ENCODE results near the gene PLEKHM3.
"Not testable (repeated sequence)": the region's sequence is repeated elsewhere in the genome, so short reads cannot be mapped to it uniquely, and the experiment has no call there.

Gene PLEKHM3

DNA sequence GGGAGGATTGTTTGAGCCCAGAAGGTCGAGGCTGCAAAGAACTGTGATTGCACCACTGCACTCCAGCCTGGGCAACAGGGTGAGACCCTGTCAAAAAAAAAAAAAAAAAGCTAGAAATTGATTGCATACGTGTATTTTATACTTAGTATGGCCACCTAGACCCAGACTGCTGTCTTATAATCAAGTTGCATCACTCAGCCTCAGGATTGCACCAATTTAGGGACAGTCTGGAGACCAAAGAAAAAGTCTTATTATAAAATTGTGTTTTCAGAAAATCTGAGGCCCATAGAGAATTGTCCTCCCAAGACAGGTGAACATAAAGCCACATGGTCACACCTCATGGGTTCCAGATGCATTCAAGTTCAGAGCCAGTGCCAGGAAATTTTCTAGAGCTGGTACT is 17.1 kb upstream of the PLEKHM3 start:
- H3K27ac Mint-ChIP-seq = no peak overlapping the region
- no peaks in the 10 kb centered on the region for H3K9me3 Mint-ChIP-seq
- peaks cover 2% of the 10 kb centered on the region for H3K4me1 Mint-ChIP-seq (ENCODE audit: low read depth)
- peaks cover 12% of the 10 kb centered on the region for H3K27me3 Mint-ChIP-seq (ENCODE audit: low read depth)
- no peaks in the 10 kb centered on the region for H3K36me3 Mint-ChIP-seq (ENCODE audit: low read depth)
- H3K4me3 Mint-ChIP-seq = no peak overlapping the region

DNA sequence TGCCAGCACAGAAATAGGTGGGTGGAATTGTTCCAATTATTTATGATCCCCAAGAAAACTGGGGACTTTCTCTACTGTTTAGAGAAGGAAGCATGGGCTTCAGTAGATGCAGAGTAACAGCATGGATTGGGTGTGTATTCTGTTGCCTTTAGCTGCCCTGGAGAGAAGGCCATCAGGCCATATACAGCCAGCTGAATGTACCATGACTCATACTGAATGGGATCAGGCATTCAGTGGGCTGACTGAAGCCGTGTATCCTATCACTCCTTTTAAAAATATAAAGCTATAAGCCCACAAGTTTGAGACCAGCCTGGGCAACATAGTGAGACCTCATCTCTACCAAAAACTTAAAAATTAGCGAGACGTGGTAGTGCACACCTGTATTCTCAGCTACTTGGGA is 16.7 kb upstream of the PLEKHM3 start:
- Mint-ChIP-seq H3K36me3 (ENCODE audit: low read depth) (no peaks in the 10 kb centered on the region), H3K4me3 (no peak overlapping the region), H3K9me3 (no peaks in the 10 kb centered on the region), H3K4me1 (ENCODE audit: low read depth) (peaks cover 2% of the 10 kb centered on the region), H3K27me3 (ENCODE audit: low read depth) (peaks cover 12% of the 10 kb centered on the region), H3K27ac (no peak overlapping the region)

- Mint-ChIP-seq H3K27ac (no peak overlapping the region), H3K36me3 (ENCODE audit: low read depth) (no peaks in the 10 kb centered on the region), H3K9me3 (no peaks in the 10 kb centered on the region), H3K27me3 (ENCODE audit: low read depth) (peaks cover 6% of the 10 kb centered on the region), H3K4me1 (ENCODE audit: low read depth) (peaks cover 2% of the 10 kb centered on the region), H3K4me3 (no peak overlapping the region)
Observed at GRCh38 chr2:208040199-208041171, 15.2 kb upstream of the PLEKHM3 start.

- Mint-ChIP-seq H3K9me3 (no peaks in the 10 kb centered on the region), H3K4me3 (no peak overlapping the region), H3K36me3 (ENCODE audit: low read depth) (no peaks in the 10 kb centered on the region), H3K27ac (no peak overlapping the region), H3K27me3 (ENCODE audit: low read depth) (peaks cover 3% of the 10 kb centered on the region), H3K4me1 (ENCODE audit: low read depth) (peaks cover 2% of the 10 kb centered on the region)
Observed at GRCh38 chr2:208039376-208040110, 14.2 kb upstream of the PLEKHM3 start.

- Mint-ChIP-seq H3K9me3 (no peaks in the 10 kb centered on the region), H3K27me3 (ENCODE audit: low read depth) (peaks cover 3% of the 10 kb centered on the region), H3K4me3 (no peak overlapping the region), H3K27ac (no peak overlapping the region), H3K4me1 (ENCODE audit: low read depth) (peaks cover 2% of the 10 kb centered on the region), H3K36me3 (ENCODE audit: low read depth) (no peaks in the 10 kb centered on the region)
Observed at GRCh38 chr2:208037564-208038487, 12.5 kb upstream of the PLEKHM3 start.

- peaks cover 10% of the 10 kb centered on the region for H3K27me3 Mint-ChIP-seq (ENCODE audit: low read depth)
Observed at GRCh38 chr2:208036357-208036756, 11.0 kb upstream of the PLEKHM3 start.

GRCh38 chr2:208034503-208035140 is 9.3 kb upstream of the PLEKHM3 start:
- Mint-ChIP-seq H3K27me3 (ENCODE audit: low read depth) (peaks cover 7% of the 10 kb centered on the region), H3K27ac (no peak overlapping the region), H3K36me3 (ENCODE audit: low read depth) (no peaks in the 10 kb centered on the region), H3K4me3 (no peak overlapping the region), H3K4me1 (ENCODE audit: low read depth) (no peaks in the 10 kb centered on the region), H3K9me3 (no peaks in the 10 kb centered on the region)

More at GRCh38 chr2:208036357-208036756, 11.0 kb upstream of the PLEKHM3 start:
- Mint-ChIP-seq H3K4me3 (no peak overlapping the region), H3K27ac (no peak overlapping the region), H3K9me3 (no peaks in the 10 kb centered on the region), H3K4me1 (ENCODE audit: low read depth) (peaks cover 2% of the 10 kb centered on the region), H3K36me3 (ENCODE audit: low read depth) (no peaks in the 10 kb centered on the region)

DNA sequence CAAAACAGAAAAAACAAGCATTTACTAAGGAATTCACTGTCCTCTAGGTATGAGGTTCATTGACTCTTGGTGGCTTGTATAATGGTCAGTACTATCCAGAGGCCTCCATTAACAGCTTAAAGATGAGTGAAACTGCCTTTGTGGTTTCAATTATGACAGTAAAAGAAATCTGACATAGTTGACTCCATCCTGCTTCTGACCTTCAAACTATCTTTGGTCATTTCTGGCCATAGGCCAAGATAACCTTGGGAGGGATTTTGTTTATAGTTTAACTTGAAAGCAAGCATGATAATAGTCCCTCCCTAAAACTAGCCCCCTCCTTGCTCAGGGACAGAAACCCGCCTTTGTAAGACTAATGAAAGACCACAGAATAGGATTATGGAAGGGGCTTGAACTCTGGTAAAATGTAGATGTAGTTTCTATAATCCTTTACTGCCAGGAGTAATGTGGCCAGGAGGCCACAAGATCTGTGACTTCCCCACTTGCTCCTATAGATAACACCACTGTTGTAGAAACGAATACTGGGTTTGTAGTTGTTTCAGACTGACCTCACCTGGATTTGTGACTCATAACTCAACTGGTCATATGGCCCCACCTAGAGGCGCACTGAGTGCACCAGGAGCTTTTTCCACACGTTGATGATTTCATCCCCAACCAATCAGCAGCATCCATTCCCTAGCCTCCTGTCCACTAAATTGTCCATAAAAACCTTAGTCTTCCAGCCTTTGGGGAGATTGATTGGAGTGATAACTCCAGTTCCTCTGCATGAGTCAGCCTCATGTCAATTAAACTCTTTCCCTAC is 8.6 kb upstream of the PLEKHM3 start:
- H3K4me1 Mint-ChIP-seq (ENCODE audit: low read depth) = no peaks in the 10 kb centered on the region
- peaks cover 7% of the 10 kb centered on the region for H3K27me3 Mint-ChIP-seq (ENCODE audit: low read depth)
- H3K4me3 Mint-ChIP-seq = no peak overlapping the region
- no peaks in the 10 kb centered on the region for H3K9me3 Mint-ChIP-seq
- peak overlapping the region; percentile 13 for H3K27ac Mint-ChIP-seq
- H3K36me3 Mint-ChIP-seq (ENCODE audit: low read depth) = no peaks in the 10 kb centered on the region

DNA sequence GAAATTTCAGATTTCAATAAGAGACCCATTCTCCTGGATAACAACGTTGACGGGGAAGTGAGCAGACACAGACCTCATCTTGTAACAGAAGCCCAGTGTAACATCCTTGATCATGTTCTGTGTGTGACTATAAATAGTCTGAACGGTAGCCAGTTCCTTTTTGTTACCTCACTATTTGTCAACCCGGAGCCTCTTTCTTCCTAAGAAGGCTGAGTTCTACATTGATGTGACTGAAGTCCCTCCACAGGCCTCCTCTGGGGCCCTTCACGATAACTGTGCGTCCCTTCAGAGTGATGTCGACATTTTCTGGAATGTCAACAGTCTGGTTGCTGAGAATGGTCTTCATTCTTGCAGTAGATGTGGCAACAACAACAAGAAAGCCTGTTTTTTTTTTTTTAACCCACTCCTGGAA is 6.3 kb upstream of the PLEKHM3 start:
- Mint-ChIP-seq H3K36me3 (ENCODE audit: low read depth) (no peaks in the 10 kb centered on the region), H3K4me3 (no peak overlapping the region), H3K27ac (no peak overlapping the region), H3K4me1 (ENCODE audit: low read depth) (no peaks in the 10 kb centered on the region), H3K9me3 (no peaks in the 10 kb centered on the region), H3K27me3 (ENCODE audit: low read depth) (peaks cover 7% of the 10 kb centered on the region)

- Mint-ChIP-seq H3K9me3 (no peaks in the 10 kb centered on the region), H3K4me3 (peak overlapping the region; percentile 98), H3K27ac (peak overlapping the region; percentile 89), H3K27me3 (ENCODE audit: low read depth) (no peaks in the 10 kb centered on the region), H3K4me1 (ENCODE audit: low read depth) (peaks cover 12% of the 10 kb centered on the region), H3K36me3 (ENCODE audit: low read depth) (no peaks in the 10 kb centered on the region)
Observed at GRCh38 chr2:208025814-208026184, 472 bp upstream of the PLEKHM3 start.

- Mint-ChIP-seq H3K4me3 (no peak overlapping the region), H3K27me3 (ENCODE audit: low read depth) (no peaks in the 10 kb centered on the region), H3K36me3 (ENCODE audit: low read depth) (no peaks in the 10 kb centered on the region), H3K9me3 (no peaks in the 10 kb centered on the region), H3K27ac (no peak overlapping the region), H3K4me1 (ENCODE audit: low read depth) (peaks cover 12% of the 10 kb centered on the region)
Observed at GRCh38 chr2:208024091-208024490, 1.2 kb downstream of the PLEKHM3 start.

- Mint-ChIP-seq H3K4me1 (ENCODE audit: low read depth) (peaks cover 13% of the 10 kb centered on the region), H3K27ac (no peak overlapping the region), H3K27me3 (ENCODE audit: low read depth) (no peaks in the 10 kb centered on the region)
Observed at GRCh38 chr2:208020253-208020652, 5.1 kb downstream of the PLEKHM3 start.

DNA sequence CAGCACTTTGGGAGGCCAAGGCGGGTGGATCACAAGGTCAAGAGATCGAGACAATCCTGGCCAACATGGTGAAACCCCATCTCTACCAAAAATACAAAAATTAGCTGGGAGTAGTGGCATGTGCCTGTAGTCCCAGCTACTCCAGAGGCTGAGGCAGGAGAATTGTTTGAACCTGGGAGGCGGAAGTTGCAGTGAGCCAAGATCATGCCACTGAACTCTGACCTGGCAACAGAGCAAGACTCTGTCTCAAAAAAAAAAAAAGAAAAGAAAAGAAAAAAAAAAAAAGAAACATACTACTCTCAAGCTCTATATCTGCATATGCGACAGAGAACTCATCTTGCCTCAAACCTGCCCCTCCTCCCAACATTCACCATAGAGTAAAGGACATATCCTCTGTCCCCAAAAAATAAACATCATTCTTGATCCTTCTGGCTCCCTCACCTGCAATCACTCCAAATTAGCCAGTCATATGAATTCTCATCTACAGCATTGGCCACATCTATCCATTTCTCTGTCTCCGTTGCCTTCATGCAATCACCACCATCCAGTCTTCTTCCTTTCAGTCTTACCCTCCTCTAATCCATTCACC is 7.1 kb downstream of the PLEKHM3 start:
- H3K4me1 Mint-ChIP-seq (ENCODE audit: low read depth) = peaks cover 16% of the 10 kb centered on the region
- H3K9me3 Mint-ChIP-seq; H3K27me3 Mint-ChIP-seq (ENCODE audit: low read depth); H3K36me3 Mint-ChIP-seq (ENCODE audit: low read depth); H3K27ac Mint-ChIP-seq; H3K4me3 Mint-ChIP-seq: not testable (repeated sequence)

More at GRCh38 chr2:208020253-208020652, 5.1 kb downstream of the PLEKHM3 start:
- no peak overlapping the region for H3K4me3 Mint-ChIP-seq
- H3K9me3 Mint-ChIP-seq = no peaks in the 10 kb centered on the region
- H3K36me3 Mint-ChIP-seq (ENCODE audit: low read depth) = peaks cover 2% of the 10 kb centered on the region

Measured in T-helper 1 cell treated with Interleukin-12 subunit alpha and Interleukin-12 subunit beta and Interleukin-4 antibody, amounts not matched to agents 30 μg/mL and 1 μg/mL, for 36 hours (primary cell).